HEK293 (cell line): ENCODE results near the gene TTC6.

Source experiments
- EGR2 ChIP-seq: fragments of 450-650 bp; formaldehyde crosslinking; IDR thresholded peaks from 2 replicates; pipeline ENCODE4 v1.5.1; 2016; ENCODE audit warnings: low read depth, missing biosample characterization, missing genetic modification characterization
- GLIS1 ChIP-seq: fragments of 450-650 bp; formaldehyde crosslinking; IDR thresholded peaks from 2 replicates; pipeline ENCODE4 v1.5.1; 2016; ENCODE audit warnings: missing biosample characterization, missing genetic modification characterization
- KLF7 ChIP-seq: fragments of 450-650 bp; formaldehyde crosslinking; IDR thresholded peaks from 2 replicates; pipeline ENCODE4 v1.5.1; 2016; ENCODE audit warnings: missing biosample characterization, missing genetic modification characterization, borderline replicate concordance
- OSR2 ChIP-seq: fragments of 450-650 bp; formaldehyde crosslinking; IDR thresholded peaks from 2 replicates; pipeline ENCODE4 v1.5.1; 2016; ENCODE audit warnings: missing biosample characterization, missing genetic modification characterization
- SCRT2 ChIP-seq: fragments of 450-650 bp; formaldehyde crosslinking; IDR thresholded peaks from 2 replicates; pipeline ENCODE4 v1.5.1; 2016; ENCODE audit warnings: missing biosample characterization, missing genetic modification characterization
- TCF7L2 ChIP-seq: IDR thresholded peaks from 2 replicates; pipeline ENCODE4 v1.6.1; 2011; ENCODE audit warnings: low read depth, mild to moderate bottlenecking, inconsistent platforms, low read length, moderate library complexity, borderline replicate concordance
- ZBTB20 ChIP-seq: fragments of 450-650 bp; formaldehyde crosslinking; IDR thresholded peaks from 2 replicates; pipeline ENCODE4 v1.5.1; 2016; ENCODE audit warnings: missing biosample characterization, missing genetic modification characterization
- ZEB2 ChIP-seq: fragments of 450-650 bp; formaldehyde crosslinking; IDR thresholded peaks from 2 replicates; pipeline ENCODE4 v1.5.1; 2016; ENCODE audit warnings: missing biosample characterization, missing genetic modification characterization
- ZIC2 ChIP-seq: fragments of 450-650 bp; formaldehyde crosslinking; IDR thresholded peaks from 2 replicates; pipeline ENCODE4 v1.5.1; 2016; ENCODE audit warnings: missing biosample characterization, missing genetic modification characterization
- ZNF138 ChIP-seq: fragments of 450-650 bp; formaldehyde crosslinking; IDR thresholded peaks from 2 replicates; pipeline ENCODE4 v1.5.1; 2016; ENCODE audit warnings: missing biosample characterization, missing genetic modification characterization, borderline replicate concordance
- ZNF146 ChIP-seq: fragments of 450-650 bp; formaldehyde crosslinking; IDR thresholded peaks from 2 replicates; pipeline ENCODE4 v1.5.1; 2016; ENCODE audit warnings: missing biosample characterization, missing genetic modification characterization
- ZNF239 ChIP-seq: fragments of 450-650 bp; formaldehyde crosslinking; IDR thresholded peaks from 2 replicates; pipeline ENCODE4 v1.5.1; 2016; ENCODE audit warnings: missing biosample characterization, missing genetic modification characterization
- ZNF274 ChIP-seq, 2 experiments: fragments of 200-500 bp in 1 of 2; fragments of 450-650 bp in 1 of 2; sonication (Bioruptor generic) in 1 of 2; formaldehyde crosslinking in 1 of 2; IDR thresholded peaks; 2 replicates each; pipeline versions ENCODE4 v1.5.1 to v1.6.1; 2014 to 2016; ENCODE audit warnings: borderline replicate concordance in 1 of 2, inconsistent platforms in 1 of 2, low read length in 1 of 2, missing biosample characterization in 1 of 2, missing genetic modification characterization in 1 of 2
- ZNF335 ChIP-seq: fragments of 450-650 bp; formaldehyde crosslinking; conservative IDR thresholded peaks from 2 replicates; pipeline ENCODE4 v1.5.1; 2016; ENCODE audit warnings: missing biosample characterization, missing genetic modification characterization
- ZNF510 ChIP-seq: fragments of 450-650 bp; formaldehyde crosslinking; IDR thresholded peaks from 2 replicates; pipeline ENCODE4 v1.5.1; 2018; ENCODE audit warnings: mild to moderate bottlenecking, missing genetic modification characterization, missing biosample characterization; ENCODE audit not compliant: insufficient replicate concordance
- ZNF76 ChIP-seq: fragments of 450-650 bp; formaldehyde crosslinking; IDR thresholded peaks from 2 replicates; pipeline ENCODE4; 2016; ENCODE audit warnings: low read depth, missing biosample characterization, missing genetic modification characterization, borderline replicate concordance
- ZNF768 ChIP-seq: fragments of 450-650 bp; formaldehyde crosslinking; IDR thresholded peaks from 2 replicates; pipeline ENCODE4 v1.5.1; 2018; ENCODE audit warnings: missing biosample characterization, mild to moderate bottlenecking, missing genetic modification characterization
- TF ChIP-seq, protein P1 (sequence below): fragments of 450-650 bp; formaldehyde crosslinking; IDR thresholded peaks from 2 replicates; pipeline ENCODE4 v1.5.1; 2016; ENCODE audit warnings: missing biosample characterization, missing genetic modification characterization
- TF ChIP-seq, protein P2 (sequence below): fragments of 450-650 bp; formaldehyde crosslinking; IDR thresholded peaks from 2 replicates; pipeline ENCODE4 v1.5.1; 2016; ENCODE audit warnings: missing biosample characterization, missing genetic modification characterization
- TF ChIP-seq, protein P3 (sequence below): fragments of 450-650 bp; formaldehyde crosslinking; IDR thresholded peaks from 2 replicates; pipeline ENCODE4 v1.5.1; 2017; ENCODE audit warnings: missing biosample characterization, mild to moderate bottlenecking, missing genetic modification characterization, moderate library complexity
- TF ChIP-seq, protein P4 (sequence below): fragments of 450-650 bp; formaldehyde crosslinking; IDR thresholded peaks from 2 replicates; pipeline ENCODE4 v1.5.1; 2016; ENCODE audit warnings: missing biosample characterization, missing genetic modification characterization
- TF ChIP-seq, protein P5 (sequence below): fragments of 450-650 bp; formaldehyde crosslinking; conservative IDR thresholded peaks from 2 replicates; pipeline ENCODE4 v1.5.1; 2016; ENCODE audit warnings: low read depth, missing biosample characterization, missing genetic modification characterization
- TF ChIP-seq, protein P6 (sequence below): fragments of 450-650 bp; formaldehyde crosslinking; optimal IDR thresholded peaks from 2 replicates; pipeline ENCODE3; 2016; ENCODE audit warnings: missing biosample characterization, mild to moderate bottlenecking, missing genetic modification characterization
- TF ChIP-seq, protein P7 (sequence below): fragments of 450-650 bp; formaldehyde crosslinking; IDR thresholded peaks from 2 replicates; pipeline ENCODE4 v1.5.1; 2016; ENCODE audit warnings: missing biosample characterization, missing genetic modification characterization

The TTC6 gene

DNA sequence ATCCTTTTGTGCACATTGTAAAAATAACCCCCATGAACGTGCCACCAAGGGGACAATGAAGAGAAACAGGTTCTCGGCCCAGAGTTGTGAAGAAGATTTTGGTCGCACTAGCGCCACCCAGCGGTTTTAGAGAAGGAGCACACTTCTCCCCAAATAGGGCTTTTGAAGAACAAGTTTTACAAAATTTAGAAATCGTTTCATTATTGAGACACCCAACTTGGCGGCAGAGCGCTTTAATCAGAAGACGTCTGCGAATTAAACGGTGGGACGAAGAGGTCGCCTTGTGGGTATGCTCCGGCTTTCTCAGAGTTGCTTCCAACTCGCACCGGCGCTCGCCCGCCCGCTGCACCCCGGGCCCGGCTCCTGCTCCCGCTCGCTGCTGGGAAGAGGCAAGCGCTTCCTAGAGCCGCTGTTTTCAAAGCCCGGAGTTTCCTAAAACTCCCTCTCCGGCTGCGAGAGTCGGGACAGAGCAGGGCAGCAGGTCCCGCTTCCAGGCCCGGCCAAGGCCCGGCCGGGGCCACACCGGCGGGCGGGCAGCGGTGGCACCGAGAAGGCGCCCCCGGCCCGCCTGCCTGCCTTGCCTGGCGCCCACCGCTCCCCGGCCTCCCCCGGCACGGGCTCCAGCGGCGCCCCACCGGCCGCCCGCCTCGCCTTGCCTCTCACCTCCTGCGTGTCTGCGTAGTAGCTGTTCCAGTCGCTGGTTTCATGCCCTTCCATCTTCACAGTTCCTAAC lies 1.0 kb upstream of the TTC6 start (continued):
- TF ChIP-seq, protein P1, sequence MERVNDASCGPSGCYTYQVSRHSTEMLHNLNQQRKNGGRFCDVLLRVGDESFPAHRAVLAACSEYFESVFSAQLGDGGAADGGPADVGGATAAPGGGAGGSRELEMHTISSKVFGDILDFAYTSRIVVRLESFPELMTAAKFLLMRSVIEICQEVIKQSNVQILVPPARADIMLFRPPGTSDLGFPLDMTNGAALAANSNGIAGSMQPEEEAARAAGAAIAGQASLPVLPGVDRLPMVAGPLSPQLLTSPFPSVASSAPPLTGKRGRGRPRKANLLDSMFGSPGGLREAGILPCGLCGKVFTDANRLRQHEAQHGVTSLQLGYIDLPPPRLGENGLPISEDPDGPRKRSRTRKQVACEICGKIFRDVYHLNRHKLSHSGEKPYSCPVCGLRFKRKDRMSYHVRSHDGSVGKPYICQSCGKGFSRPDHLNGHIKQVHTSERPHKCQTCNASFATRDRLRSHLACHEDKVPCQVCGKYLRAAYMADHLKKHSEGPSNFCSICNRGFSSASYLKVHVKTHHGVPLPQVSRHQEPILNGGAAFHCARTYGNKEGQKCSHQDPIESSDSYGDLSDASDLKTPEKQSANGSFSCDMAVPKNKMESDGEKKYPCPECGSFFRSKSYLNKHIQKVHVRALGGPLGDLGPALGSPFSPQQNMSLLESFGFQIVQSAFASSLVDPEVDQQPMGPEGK (tag by site-specific recombination), result peak; percentile 39; the same call in 1 of the 2 replicates
- TF ChIP-seq, protein P2, sequence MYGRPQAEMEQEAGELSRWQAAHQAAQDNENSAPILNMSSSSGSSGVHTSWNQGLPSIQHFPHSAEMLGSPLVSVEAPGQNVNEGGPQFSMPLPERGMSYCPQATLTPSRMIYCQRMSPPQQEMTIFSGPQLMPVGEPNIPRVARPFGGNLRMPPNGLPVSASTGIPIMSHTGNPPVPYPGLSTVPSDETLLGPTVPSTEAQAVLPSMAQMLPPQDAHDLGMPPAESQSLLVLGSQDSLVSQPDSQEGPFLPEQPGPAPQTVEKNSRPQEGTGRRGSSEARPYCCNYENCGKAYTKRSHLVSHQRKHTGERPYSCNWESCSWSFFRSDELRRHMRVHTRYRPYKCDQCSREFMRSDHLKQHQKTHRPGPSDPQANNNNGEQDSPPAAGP (tag by site-specific recombination), result no peak
- TF ChIP-seq ZIC2 (tag by site-specific recombination), result 0 out of 2 replicates have a peak, but pooled peaks have one; percentile 46
- no peak for TF ChIP-seq ZNF768
- TF ChIP-seq, protein P3, sequence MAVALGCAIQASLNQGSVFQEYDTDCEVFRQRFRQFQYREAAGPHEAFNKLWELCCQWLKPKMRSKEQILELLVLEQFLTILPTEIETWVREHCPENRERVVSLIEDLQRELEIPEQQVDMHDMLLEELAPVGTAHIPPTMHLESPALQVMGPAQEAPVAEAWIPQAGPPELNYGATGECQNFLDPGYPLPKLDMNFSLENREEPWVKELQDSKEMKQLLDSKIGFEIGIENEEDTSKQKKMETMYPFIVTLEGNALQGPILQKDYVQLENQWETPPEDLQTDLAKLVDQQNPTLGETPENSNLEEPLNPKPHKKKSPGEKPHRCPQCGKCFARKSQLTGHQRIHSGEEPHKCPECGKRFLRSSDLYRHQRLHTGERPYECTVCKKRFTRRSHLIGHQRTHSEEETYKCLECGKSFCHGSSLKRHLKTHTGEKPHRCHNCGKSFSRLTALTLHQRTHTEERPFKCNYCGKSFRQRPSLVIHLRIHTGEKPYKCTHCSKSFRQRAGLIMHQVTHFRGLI (tag by site-specific recombination), result no peak; the same call in 1 of the 2 replicates
- TF ChIP-seq KLF7 (tag by site-specific recombination), result no peak
- peak; percentile 69 for TF ChIP-seq ZNF335 (tag by site-specific recombination)
- TF ChIP-seq, protein P4, sequence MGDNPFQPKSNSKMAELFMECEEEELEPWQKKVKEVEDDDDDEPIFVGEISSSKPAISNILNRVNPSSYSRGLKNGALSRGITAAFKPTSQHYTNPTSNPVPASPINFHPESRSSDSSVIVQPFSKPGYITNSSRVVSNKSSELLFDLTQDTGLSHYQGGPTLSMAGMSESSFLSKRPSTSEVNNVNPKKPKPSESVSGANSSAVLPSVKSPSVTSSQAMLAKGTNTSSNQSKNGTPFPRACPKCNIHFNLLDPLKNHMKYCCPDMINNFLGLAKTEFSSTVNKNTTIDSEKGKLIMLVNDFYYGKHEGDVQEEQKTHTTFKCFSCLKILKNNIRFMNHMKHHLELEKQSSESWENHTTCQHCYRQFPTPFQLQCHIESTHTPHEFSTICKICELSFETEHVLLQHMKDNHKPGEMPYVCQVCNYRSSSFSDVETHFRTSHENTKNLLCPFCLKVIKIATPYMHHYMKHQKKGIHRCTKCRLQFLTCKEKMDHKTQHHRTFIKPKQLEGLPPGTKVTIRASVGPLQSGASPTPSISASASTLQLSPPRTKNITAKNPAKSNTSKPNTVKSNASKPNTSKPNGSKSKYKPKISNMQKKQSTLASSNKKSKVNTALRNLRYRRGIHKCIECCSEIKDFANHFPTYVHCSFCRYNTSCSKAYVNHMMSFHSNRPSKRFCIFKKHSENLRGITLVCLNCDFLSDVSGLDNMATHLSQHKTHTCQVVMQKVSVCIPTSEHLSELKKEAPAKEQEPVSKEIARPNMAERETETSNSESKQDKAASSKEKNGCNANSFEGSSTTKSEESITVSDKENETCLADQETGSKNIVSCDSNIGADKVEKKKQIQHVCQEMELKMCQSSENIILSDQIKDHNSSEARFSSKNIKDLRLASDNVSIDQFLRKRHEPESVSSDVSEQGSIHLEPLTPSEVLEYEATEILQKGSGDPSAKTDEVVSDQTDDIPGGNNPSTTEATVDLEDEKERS (tag by site-specific recombination), result no peak
- TF ChIP-seq, protein P5, sequence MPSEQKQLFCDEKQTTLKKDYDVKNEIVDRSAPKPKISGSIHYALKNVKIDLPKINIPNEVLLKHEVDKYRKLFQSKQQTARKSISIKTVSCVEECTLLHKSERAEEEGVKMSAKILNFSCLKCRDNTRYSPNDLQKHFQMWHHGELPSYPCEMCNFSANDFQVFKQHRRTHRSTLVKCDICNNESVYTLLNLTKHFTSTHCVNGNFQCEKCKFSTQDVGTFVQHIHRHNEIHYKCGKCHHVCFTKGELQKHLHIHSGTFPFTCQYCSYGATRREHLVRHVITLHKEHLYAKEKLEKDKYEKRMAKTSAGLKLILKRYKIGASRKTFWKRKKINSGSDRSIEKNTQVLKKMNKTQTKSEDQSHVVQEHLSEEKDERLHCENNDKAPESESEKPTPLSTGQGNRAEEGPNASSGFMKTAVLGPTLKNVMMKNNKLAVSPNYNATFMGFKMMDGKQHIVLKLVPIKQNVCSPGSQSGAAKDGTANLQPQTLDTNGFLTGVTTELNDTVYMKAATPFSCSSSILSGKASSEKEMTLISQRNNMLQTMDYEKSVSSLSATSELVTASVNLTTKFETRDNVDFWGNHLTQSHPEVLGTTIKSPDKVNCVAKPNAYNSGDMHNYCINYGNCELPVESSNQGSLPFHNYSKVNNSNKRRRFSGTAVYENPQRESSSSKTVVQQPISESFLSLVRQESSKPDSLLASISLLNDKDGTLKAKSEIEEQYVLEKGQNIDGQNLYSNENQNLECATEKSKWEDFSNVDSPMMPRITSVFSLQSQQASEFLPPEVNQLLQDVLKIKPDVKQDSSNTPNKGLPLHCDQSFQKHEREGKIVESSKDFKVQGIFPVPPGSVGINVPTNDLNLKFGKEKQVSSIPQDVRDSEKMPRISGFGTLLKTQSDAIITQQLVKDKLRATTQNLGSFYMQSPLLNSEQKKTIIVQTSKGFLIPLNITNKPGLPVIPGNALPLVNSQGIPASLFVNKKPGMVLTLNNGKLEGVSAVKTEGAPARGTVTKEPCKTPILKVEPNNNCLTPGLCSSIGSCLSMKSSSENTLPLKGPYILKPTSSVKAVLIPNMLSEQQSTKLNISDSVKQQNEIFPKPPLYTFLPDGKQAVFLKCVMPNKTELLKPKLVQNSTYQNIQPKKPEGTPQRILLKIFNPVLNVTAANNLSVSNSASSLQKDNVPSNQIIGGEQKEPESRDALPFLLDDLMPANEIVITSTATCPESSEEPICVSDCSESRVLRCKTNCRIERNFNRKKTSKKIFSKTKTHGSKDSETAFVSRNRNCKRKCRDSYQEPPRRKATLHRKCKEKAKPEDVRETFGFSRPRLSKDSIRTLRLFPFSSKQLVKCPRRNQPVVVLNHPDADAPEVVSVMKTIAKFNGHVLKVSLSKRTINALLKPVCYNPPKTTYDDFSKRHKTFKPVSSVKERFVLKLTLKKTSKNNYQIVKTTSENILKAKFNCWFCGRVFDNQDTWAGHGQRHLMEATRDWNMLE (tag by site-specific recombination), result no peak
- peak; percentile 67 for TF ChIP-seq SCRT2
- TF ChIP-seq GLIS1 (tag by site-specific recombination), result peak; percentile 38
- TF ChIP-seq, protein P6, sequence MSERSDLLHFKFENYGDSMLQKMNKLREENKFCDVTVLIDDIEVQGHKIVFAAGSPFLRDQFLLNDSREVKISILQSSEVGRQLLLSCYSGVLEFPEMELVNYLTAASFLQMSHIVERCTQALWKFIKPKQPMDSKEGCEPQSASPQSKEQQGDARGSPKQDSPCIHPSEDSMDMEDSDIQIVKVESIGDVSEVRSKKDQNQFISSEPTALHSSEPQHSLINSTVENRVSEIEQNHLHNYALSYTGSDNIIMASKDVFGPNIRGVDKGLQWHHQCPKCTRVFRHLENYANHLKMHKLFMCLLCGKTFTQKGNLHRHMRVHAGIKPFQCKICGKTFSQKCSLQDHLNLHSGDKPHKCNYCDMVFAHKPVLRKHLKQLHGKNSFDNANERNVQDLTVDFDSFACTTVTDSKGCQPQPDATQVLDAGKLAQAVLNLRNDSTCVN (tag by site-specific recombination), result peak; percentile 23
- no peak for TF ChIP-seq ZNF146
- TF ChIP-seq ZBTB20 (tag by site-specific recombination), result peak; percentile 66; the same call in 1 of the 2 replicates
- TF ChIP-seq ZNF138 (tag by site-specific recombination), result no peak
- TF ChIP-seq ZNF274 (IDR thresholded peaks at IDR 0.05; ENCODE audit: low read length), result no peak
- TF ChIP-seq ZNF274 (tag by site-specific recombination; IDR thresholded peaks at IDR 0.05; ENCODE audit: borderline replicate concordance), result no peak
- no peak for TF ChIP-seq EGR2 (tag by site-specific recombination)
- no peak for TF ChIP-seq ZNF510 (tag by site-specific recombination)
- no peak for TF ChIP-seq ZNF239 (tag by site-specific recombination)
- TF ChIP-seq ZNF76 (tag by site-specific recombination), result no peak
- TF ChIP-seq, protein P7, sequence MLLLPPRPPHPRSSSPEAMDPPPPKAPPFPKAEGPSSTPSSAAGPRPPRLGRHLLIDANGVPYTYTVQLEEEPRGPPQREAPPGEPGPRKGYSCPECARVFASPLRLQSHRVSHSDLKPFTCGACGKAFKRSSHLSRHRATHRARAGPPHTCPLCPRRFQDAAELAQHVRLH (tag by site-specific recombination), result no peak
- peak; percentile 62 for TF ChIP-seq ZEB2 (tag by site-specific recombination)
- TF ChIP-seq TCF7L2, result no peak
- TF ChIP-seq OSR2 (tag by site-specific recombination), result no peak
